GM23248 (cell line): ENCODE measurements around the gene C18orf63. TPM values are rescaled to one million over a fixed set of nuclear protein-coding genes. Genes with fewer than 3 reads are reported as not detected.
A peak's percentile ranks its signal among the peaks of the same experiment; 100 is the strongest.

ENCODE experiments used
- DNase-seq: peaks from one replicate; pipeline ENCODE4 v3.0.0-alpha.2; 2015
- H2AFZ ChIP-seq: fragments of 200-600 bp; sonication (generic); 2 replicates; pipeline ENCODE4 v1.6.1; 2016; ENCODE audit warnings: antibody characterized with exemption
- H3F3A ChIP-seq: fragments of 200-600 bp; sonication (generic); 2 replicates; pipeline ENCODE4 v1.6.1; 2016; ENCODE audit warnings: mild to moderate bottlenecking, antibody characterized with exemption, mixed run types; ENCODE audit not compliant: insufficient read depth
- H3K27ac ChIP-seq: fragments of 200-600 bp; sonication (generic); 2 replicates; pipeline ENCODE4 v1.5.1; 2016; ENCODE audit warnings: mild to moderate bottlenecking
- H3K27me3 ChIP-seq: fragments of 200-600 bp; sonication (generic); replicated peaks from 2 replicates; pipeline ENCODE4 v1.6.1; 2016; ENCODE audit warnings: mild to moderate bottlenecking; ENCODE audit not compliant: insufficient read depth
- H3K36me3 ChIP-seq: fragments of 200-600 bp; sonication (generic); 2 replicates; pipeline ENCODE4 v1.6.1; 2016; ENCODE audit warnings: low read depth, mild to moderate bottlenecking
- H3K4me1 ChIP-seq: fragments of 200-600 bp; sonication (generic); 2 replicates; pipeline ENCODE4 v1.6.1; 2016; ENCODE audit warnings: mild to moderate bottlenecking; ENCODE audit not compliant: insufficient read depth
- H3K4me2 ChIP-seq: fragments of 200-600 bp; sonication (generic); one replicate; pipeline ENCODE4 v1.6.1; 2016; ENCODE audit warnings: mild to moderate bottlenecking; ENCODE audit not compliant: unreplicated experiment
- H3K4me3 ChIP-seq: fragments of 200-600 bp; sonication (generic); 2 replicates; pipeline ENCODE4 v1.5.1; 2016; ENCODE audit warnings: mild to moderate bottlenecking
- H3K79me2 ChIP-seq: fragments of 200-600 bp; sonication (generic); 2 replicates; pipeline ENCODE4 v1.6.1; 2016; ENCODE audit warnings: mild to moderate bottlenecking; ENCODE audit not compliant: insufficient read depth
- H3K9ac ChIP-seq: fragments of 200-600 bp; sonication (generic); 2 replicates; pipeline ENCODE4 v1.6.1; 2016; ENCODE audit warnings: mild to moderate bottlenecking
- H3K9me2 ChIP-seq: fragments of 200-600 bp; sonication (generic); 2 replicates; pipeline ENCODE4 v1.6.1; 2016; ENCODE audit warnings: mixed run types, mild to moderate bottlenecking, moderate library complexity; ENCODE audit not compliant: insufficient read depth
- H3K9me3 ChIP-seq: fragments of 200-600 bp; sonication (generic); one replicate; pipeline ENCODE4 v1.6.1; 2017; ENCODE audit warnings: low read depth
- H4K20me1 ChIP-seq: fragments of 200-600 bp; sonication (generic); 2 replicates; pipeline ENCODE4 v1.6.0; 2016; ENCODE audit not compliant: insufficient read depth
- EZH2 ChIP-seq: fragments of 200-600 bp; sonication (generic); IDR thresholded peaks from 2 replicates; pipeline ENCODE4 v1.6.1; 2018; ENCODE audit warnings: antibody characterized with exemption, mild to moderate bottlenecking; ENCODE audit not compliant: insufficient read depth, poor library complexity, severe bottlenecking
- EZH2phosphoT487 ChIP-seq: fragments of 200-600 bp; sonication (generic); IDR thresholded peaks from 2 replicates; pipeline ENCODE4 v1.6.1; 2018; ENCODE audit warnings: antibody characterized with exemption, moderate library complexity, mild to moderate bottlenecking, low read depth; ENCODE audit not compliant: insufficient read depth
- WGBS, 2 experiments: methylation state at CpG; one replicate each; pipeline ENCODE4 v1.1.6; 2015 to 2017; ENCODE audit warnings: low lambda C conversion rate in 2 of 2, low coverage in 1 of 2; ENCODE audit errors: missing lambda C conversion rate in 2 of 2; 5-methylcytosine and 5-hydroxymethylcytosine counted together
- in situ Hi-C: fragments of 300-500 bp; cut with MboI; formaldehyde crosslinking; loops from 2 replicates; pipeline ENCODE4 v1.15.0; 2020
- polyA plus RNA-seq: library from polyadenylated mRNA; unstranded; fragments of >200 nt; fragmentation: Nextera tagmentation; extraction: Ambion mirVana; gene quantifications from 2 replicates; pipeline ENCODE4 v1.2.1, GENCODE V29; 2016
- total RNA-seq: library from RNA; depleted of rRNA; stranded (reverse); fragments of >200 nt; shearing (Covaris generic); gene quantifications from 2 replicates; pipeline ENCODE4 v1.2.3, GENCODE V29; 2014

The C18orf63 gene
- total and polyA plus RNA-seq, 2 experiments from 2014 or later: not detected

DNA sequence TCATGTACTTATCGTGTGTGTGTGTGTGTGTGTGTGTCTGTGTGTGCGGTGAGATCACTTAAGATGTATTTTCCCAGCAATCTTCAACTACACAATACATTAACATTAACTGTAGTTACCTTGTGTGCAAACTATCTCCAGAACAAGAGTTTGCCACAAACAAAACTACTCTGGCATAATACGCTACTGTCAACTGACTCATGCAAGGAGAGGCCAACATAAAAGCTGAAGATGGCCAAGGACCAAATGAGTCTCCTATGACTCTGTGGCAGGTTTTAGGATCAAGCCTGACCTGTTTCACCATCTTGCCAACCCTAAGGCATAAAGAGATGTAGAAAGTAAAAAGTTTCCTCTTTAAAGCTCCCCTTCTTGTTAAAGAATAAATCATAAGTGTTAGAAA is 44.0 kb upstream of the C18orf63 start:
- peaks cover 5% of the 10 kb centered on the region; the same call in 1 of the 2 replicates for H3K4me1 ChIP-seq
- no peak overlapping the region for H3K27ac ChIP-seq
- no peaks in the 10 kb centered on the region for H4K20me1 ChIP-seq
- peak; percentile 79 for DNase-seq
- WGBS, 2 experiments: 75 to 83% methylated on average over 3 of the region's 3 CpGs
- H2AFZ ChIP-seq: no peak overlapping the region
- H3F3A ChIP-seq: peaks cover 8% of the 10 kb centered on the region; the same call in 1 of the 2 replicates
- no peak for TF ChIP-seq EZH2phosphoT487
- TF ChIP-seq EZH2: no peak
- in situ Hi-C loops: no loop called here
- H3K4me2 ChIP-seq: peak overlapping the region; percentile 7
- no peaks in the 10 kb centered on the region for H3K36me3 ChIP-seq
- no peaks in the 10 kb centered on the region for H3K9me2 ChIP-seq
- no peaks in the 10 kb centered on the region for H3K9me3 ChIP-seq
- no peaks in the 10 kb centered on the region for H3K27me3 ChIP-seq
- no peaks in the 10 kb centered on the region; the same call in 1 of the 2 replicates for H3K79me2 ChIP-seq
- no peak overlapping the region for H3K9ac ChIP-seq
- no peak overlapping the region for H3K4me3 ChIP-seq

DNA sequence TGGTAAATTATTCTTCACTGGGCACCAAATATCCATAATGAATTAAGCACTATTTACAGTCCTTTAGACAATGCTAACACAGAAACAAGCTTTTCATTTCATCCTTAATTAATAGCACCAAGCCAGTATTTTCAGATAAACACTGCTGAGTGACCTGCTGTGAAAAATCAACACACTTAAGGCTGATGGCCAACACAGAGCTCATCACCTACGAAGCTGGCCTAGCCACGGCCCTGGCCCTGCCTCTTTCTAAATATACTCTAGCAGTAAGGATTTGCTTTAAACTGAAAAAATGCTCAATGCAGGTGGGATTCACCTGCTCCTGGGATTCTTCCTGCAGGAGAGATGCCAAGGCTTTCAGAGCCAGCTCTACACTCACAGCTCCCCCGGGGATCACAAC is 42.2 kb upstream of the C18orf63 start:
- Histone ChIP-seq H3K9me3 (no peaks in the 10 kb centered on the region), H3K36me3 (no peaks in the 10 kb centered on the region), H3K27ac (no peak overlapping the region), H3K27me3 (no peaks in the 10 kb centered on the region), H2AFZ (no peak overlapping the region), H3K9ac (no peak overlapping the region), H3K79me2 (no peaks in the 10 kb centered on the region; the same call in 1 of the 2 replicates), H3K4me2 (no peak overlapping the region), H3K9me2 (no peaks in the 10 kb centered on the region), H3K4me3 (no peak overlapping the region), H4K20me1 (no peaks in the 10 kb centered on the region), H3K4me1 (peaks cover 5% of the 10 kb centered on the region; the same call in 1 of the 2 replicates), H3F3A (peaks cover 8% of the 10 kb centered on the region; the same call in 1 of the 2 replicates)
- in situ Hi-C loops: no loop called here
- 97 to 98% methylated on average over 3 of the region's 3 CpGs for WGBS, 2 experiments
- TF ChIP-seq EZH2 (no peak), EZH2phosphoT487 (no peak)
- no peak for DNase-seq

DNA sequence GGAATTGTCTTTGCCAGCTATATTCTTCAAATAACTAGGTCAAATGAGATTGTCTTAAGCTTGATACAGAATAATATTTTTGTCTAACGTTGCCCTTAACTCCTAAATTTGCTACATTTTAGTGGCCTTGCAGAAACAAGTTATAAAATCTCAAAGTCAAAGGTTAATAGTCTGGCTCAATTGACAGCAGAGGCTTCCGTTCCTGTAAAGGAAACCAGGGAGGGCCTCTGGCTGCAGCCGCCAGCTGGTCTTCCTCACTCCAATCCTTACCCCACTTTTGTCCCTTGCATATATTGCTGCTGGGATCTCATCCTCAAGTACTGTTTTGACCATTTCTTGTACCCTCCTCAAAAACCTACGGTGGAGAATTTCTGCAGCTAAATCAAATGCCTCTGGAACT is 40.9 kb upstream of the C18orf63 start:
- Histone ChIP-seq H3K9ac (no peak overlapping the region), H3K27me3 (no peaks in the 10 kb centered on the region), H3K27ac (no peak overlapping the region), H3K4me3 (no peak overlapping the region), H3K4me2 (no peak overlapping the region), H4K20me1 (no peaks in the 10 kb centered on the region), H3F3A (peaks cover 8% of the 10 kb centered on the region; the same call in 1 of the 2 replicates), H3K9me2 (no peaks in the 10 kb centered on the region), H2AFZ (no peak overlapping the region), H3K36me3 (no peaks in the 10 kb centered on the region), H3K79me2 (no peaks in the 10 kb centered on the region; the same call in 1 of the 2 replicates), H3K9me3 (no peaks in the 10 kb centered on the region), H3K4me1 (peaks cover 5% of the 10 kb centered on the region; the same call in 1 of the 2 replicates)
- DNase-seq: no peak
- WGBS, 2 experiments: 73 to 76% methylated on average over 4 of the region's 4 CpGs
- in situ Hi-C loops: no loop called here
- TF ChIP-seq EZH2 (no peak), EZH2phosphoT487 (no peak)

DNA sequence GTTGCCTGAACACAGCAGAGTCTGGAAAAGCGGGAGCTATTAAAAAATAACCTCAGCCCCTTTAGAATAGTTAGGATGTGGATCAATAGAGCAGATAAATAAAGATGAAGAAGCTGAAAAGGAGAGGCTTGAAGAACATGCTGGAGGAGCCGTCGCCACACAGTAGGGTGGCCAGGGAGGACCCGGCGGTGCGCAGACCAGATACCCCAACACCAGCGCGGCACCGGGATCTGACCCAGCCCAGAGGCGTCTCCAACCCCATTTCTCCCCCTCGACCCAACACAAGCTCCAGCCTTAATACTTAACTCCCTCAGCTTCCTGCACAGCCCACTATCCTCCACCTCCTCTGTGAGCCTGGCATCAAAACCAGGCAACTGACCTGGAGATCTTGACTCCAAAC is 39.9 kb upstream of the C18orf63 start:
- H3K27ac ChIP-seq: no peak overlapping the region
- no peaks in the 10 kb centered on the region for H3K36me3 ChIP-seq
- WGBS, 2 experiments: 91 to 95% methylated on average over 11 of the region's 11 CpGs
- no peak overlapping the region for H3K9ac ChIP-seq
- TF ChIP-seq EZH2: no peak
- TF ChIP-seq EZH2phosphoT487: no peak
- no peak overlapping the region for H3K4me3 ChIP-seq
- no peaks in the 10 kb centered on the region for H3K9me3 ChIP-seq
- no peaks in the 10 kb centered on the region for H3K27me3 ChIP-seq
- no peaks in the 10 kb centered on the region; the same call in none of the 2 replicates for H3K79me2 ChIP-seq
- no peaks in the 10 kb centered on the region for H4K20me1 ChIP-seq
- in situ Hi-C loops: no loop called here
- DNase-seq: no peak
- no peak overlapping the region for H2AFZ ChIP-seq
- H3K4me1 ChIP-seq: peaks cover 5% of the 10 kb centered on the region; the same call in 1 of the 2 replicates
- H3F3A ChIP-seq: peaks cover 8% of the 10 kb centered on the region; the same call in 1 of the 2 replicates
- H3K9me2 ChIP-seq: no peaks in the 10 kb centered on the region
- H3K4me2 ChIP-seq: no peak overlapping the region
